Suppressor macrophage treated with lipopolysaccharide for 4 hours (primary cell): ENCODE results near the gene CREB3L2.
A peak's percentile ranks its signal among the peaks of the same experiment; 100 is the strongest.

Source experiments
- DNase-seq: peaks from one replicate; pipeline ENCODE4 v3.0.0-alpha.2; 2020

Gene CREB3L2

DNA sequence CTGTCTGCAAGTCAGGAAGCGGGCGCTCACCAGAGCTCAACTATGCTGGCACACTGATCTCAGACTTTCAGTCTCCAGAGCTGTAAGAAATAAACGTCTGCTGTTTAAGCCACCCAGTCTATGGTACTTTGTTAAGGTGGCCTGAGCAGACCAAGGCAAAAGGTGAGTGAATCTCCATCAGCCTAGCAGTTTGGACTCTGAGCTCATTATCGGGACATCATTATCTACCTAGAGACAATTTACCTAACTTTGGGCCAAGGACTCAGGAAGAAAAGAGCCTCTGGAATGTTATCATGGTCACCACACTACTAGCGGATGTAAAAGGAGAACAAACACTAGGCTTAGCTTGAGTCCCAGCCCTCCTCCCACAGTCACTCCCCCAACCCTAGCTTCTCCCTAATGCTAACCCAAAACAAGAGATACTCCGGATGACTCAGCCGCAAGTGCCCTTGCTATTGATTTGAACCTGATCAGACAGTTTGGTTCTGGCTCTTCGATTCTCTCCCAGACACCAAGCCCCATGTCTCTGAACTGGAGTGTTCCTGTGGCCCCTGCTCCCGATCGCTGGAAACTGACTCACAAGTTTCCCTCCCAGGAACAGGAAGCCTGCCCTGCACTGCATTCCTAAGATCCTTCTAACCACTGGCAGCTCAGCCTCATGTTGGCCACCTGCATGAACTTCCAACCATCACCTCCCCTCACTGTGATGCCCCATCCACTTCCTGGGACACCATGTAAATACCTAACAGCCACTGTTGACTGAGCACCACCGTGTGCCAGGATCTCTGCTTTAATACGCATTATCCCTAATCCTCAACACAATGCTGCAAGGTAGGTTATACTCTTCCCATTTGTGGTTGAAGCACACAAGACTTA, 34.5 kb downstream of the CREB3L2 start:
- no peak for DNase-seq

DNA sequence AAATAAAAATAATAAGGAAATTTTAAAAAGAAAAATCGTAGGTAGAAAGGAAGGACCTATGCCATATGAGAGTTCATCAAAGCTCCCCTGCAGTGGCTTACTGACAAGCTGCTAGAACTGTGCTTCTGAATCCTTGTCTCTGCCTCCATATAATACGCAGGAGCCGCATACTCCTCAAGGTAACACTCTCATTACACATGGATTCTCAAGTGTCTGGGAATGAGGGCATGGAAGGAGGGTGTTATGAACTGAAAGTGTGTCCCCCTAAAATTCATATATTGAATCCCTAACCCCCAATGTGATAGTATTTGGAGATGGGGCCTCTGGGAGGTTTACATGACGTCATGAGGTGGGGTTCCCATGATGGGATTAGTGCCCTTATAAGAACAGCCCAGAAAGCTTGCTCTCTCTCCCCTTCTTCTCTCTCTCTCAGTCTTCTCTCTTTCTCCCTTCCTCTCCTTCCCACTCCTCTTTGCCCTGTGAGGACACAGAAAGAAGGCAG, 35.2 kb downstream of the CREB3L2 start:
- no peak for DNase-seq

GRCh38 chr7:137965942-137966640, 35.8 kb downstream of the CREB3L2 start:
- no peak for DNase-seq

DNA sequence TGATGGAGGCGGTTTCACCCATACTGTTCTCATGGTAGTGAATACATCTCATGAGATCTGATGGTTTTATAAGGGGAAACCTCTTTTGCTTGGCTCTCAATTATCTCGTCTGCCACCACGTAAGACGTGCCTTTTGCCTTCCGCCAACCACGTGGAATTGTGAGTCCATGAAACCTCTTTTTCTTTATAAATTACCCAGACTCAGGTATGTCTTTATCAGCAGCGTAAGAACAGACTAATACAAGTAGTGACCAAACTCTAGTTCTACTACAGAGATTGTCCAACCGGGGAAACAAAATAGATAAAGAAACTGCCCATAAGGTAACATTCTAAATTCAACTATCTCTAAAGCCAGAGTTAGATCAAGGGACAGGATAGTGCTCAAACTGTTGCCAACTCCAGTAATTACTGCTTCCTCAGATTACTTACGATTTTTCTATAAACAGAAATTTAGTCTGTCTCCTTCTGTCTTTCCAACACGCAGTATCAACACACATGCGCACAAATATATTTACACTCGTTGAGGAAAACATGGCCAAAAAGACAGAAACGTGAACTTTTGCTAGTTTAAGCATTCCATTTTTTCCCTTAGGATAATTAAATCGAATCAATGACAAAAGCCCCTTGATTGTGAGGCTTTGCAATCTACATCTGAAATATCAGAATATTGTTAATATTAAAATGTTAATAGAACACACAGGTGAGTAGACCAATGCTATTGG, 36.9 kb downstream of the CREB3L2 start:
- DNase-seq, result no peak

DNA sequence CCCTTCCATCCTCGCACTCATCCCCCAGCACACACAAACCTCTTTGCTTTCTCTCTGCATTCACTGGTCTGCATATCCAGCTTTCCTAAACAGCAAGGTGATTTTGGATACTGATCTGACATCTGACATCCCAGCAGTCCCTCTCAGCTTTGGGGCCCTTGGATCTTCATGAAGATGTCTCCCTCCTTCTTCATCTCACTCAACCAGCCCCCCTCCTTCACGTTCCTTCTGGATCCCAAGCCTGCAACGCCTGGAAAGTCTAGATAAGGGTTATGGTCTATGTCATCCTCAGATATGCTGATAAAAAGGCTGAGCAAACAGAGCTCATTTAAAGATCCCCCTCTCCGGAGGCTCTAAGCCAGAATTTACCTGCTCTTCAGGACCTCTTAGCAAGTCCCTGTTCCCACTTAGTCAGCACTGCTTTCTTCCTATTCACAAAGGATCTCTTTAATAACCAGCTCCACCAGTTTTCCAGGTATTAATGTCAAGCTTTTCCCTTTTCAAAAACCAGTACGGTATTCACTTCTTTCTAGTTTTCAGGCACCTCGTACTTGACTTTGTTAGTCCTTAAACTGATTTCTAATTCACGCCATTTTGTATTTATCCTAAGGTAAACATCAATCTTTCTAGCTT, 38.9 kb downstream of the CREB3L2 start:
- DNase-seq, result no peak

DNA sequence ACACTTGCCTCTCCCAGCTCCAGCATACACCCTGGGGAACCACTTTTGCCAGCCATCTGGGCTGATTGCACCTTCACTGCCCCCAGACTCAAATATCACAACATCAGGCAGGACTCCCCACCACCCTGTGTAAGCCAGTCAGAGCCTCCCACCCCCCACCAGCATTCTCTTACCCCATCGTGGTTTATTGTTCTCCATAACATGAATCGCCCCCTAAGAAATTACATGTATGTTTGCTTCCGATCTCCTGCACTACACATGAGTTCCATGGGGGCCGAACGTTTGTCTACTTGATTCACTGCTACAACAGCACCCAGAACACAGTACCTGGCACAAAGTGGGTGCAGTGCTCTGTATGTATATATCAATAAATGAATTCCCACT, 39.4 kb downstream of the CREB3L2 start:
- DNase-seq, result no peak

- DNase-seq, result peak; percentile 73
Measured at GRCh38 chr7:137961200-137962177, 40.4 kb downstream of the CREB3L2 start.

GRCh38 chr7:137960020-137960419, 41.9 kb downstream of the CREB3L2 start:
- DNase-seq, result no peak

- DNase-seq, result peak; percentile 31
Measured at GRCh38 chr7:137958470-137959431, 43.1 kb downstream of the CREB3L2 start.

- no peak for DNase-seq
Measured at GRCh38 chr7:137957887-137958286, 44.0 kb downstream of the CREB3L2 start.

DNA sequence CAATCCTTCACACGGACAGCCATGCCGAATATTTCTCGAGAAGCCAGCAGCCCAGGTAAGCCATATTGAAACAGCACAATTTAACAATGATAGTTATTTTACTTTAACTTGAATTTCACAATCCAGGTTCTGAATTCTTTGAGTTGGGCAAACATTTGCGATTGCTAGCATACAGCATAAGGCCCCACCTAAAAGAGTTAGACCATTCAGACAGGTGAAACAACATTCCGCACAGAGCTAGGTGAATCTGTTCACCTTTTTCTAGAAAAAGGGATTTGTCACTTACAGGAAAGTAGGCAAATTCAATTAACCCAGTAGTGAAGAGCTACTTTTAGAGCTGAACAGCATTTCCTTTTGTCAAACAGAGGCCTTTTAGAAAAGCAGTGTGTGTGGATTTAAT, 45.3 kb downstream of the CREB3L2 start:
- DNase-seq, result no peak

GRCh38 chr7:137956183-137956582, 45.7 kb downstream of the CREB3L2 start:
- DNase-seq, result no peak

- DNase-seq, result no peak
Measured at GRCh38 chr7:137954614-137955013, 47.3 kb downstream of the CREB3L2 start.

DNA sequence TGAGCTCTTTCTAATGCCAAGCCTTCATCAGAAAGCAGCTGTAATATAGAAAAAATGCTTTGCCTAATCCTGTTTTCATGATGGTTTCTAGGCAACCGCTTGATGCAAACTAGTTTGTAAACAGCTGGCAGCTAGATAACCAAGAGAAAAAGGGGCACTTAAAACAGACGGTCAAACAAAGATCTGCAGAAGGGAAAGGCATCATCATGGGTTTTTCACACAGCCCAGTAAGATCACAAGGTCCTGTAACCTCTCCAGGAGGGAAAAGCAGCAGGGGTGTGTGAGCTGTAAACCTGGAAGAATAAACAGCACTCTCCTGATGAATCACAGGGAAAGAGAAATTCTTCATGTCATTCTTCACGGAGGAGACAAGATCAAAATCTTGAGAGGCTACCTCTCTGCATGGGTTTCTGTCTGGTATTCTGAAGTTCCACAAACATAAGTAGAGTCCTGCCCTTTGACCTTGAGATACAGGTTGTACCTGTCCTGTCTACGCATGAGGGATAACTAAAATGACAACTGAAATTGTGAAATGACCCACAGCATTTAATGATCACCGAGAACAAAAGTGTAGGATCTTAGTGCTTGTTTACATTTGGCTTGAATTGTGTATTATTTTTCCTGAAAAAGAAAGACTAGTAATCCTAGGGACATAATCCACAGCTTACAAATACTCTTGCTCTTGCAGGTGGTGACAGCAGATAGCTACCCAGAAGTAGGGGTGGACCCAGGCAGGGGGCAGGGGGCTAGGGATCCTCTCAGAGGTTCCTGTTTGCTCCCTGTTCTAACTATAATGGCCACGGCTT, 48.0 kb downstream of the CREB3L2 start:
- DNase-seq, result no peak

GRCh38 chr7:137953043-137953664, 48.7 kb downstream of the CREB3L2 start:
- DNase-seq, result no peak

GRCh38 chr7:137952426-137952805, 49.5 kb downstream of the CREB3L2 start:
- DNase-seq, result no peak

DNA sequence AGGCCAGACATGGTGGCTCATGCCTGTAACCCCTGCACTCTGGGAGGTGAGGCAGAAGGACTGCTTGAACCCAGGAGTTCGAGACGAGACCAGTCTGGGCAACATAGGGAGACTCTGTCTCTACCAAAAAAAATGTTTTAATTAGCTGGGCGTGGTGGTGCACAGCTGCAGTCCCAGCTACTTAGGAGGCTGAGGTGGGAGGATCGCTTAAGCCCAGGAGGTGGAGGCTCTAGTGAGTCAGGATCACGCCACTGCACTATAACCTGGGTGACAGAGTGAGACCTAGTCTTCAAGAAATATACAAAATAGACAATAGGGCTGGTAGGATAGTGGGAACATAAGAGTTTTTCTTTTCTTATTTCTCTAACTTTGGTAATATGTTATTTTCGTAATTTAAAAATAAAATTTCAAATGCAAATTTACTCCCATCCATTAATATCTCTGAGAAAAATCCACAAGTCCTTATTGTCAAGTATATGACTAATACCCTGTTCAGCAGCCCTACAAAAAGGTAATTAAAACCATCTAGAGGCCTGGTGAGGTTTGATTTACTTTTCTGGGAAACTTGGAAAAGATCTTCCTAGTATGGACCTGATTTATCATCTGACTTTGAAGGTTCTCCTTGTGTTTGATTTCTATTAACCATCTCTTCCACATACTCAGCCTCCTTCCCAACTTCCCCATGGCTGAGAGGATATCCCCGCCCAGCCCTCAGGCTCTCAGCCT, 50.0 kb downstream of the CREB3L2 start:
- no peak for DNase-seq

DNA sequence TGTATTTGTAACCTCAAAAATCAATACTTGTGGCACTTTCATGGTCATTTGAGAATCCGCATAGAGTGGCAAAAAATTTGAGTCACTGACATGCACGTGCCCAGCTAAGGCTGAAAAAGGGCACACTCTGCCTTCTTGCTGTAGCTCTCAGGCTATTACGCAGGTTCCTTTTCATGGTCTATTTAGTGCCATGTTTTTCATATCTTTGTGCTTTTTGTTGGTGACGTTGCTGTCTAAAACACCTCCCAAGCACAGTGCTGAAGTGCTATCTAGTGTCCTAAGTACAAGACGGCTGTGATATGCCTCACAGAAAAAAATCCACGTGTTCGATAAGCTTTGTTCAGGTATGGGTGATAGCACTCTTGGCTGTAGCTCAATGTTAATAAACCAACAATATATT, 50.9 kb downstream of the CREB3L2 start:
- DNase-seq, result no peak

DNA sequence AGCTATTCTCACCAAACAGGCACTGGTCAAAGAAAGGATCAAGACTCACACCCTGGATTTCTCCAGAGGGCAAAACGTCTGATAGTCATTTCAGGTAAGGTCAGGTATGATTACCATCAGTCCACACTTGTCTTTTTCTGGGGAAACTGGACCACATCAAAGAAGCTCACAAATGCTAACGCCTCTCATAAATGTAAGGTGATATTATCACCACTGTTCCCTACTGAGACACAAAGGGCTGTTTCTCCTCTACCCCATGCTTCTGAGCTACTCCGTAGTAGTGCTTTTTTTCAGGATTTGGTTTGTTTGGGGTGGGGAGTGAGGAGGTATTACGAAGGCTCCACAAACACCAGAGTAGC, 51.6 kb downstream of the CREB3L2 start:
- DNase-seq, result no peak
